ENCODE results near the gene APEH. TPM values are rescaled to one million over a fixed set of nuclear protein-coding genes. Genes with fewer than 3 reads are reported as not detected.

APEH gene
- total RNA-seq, 1 donor from 2014 or later = 126 TPM

DNA sequence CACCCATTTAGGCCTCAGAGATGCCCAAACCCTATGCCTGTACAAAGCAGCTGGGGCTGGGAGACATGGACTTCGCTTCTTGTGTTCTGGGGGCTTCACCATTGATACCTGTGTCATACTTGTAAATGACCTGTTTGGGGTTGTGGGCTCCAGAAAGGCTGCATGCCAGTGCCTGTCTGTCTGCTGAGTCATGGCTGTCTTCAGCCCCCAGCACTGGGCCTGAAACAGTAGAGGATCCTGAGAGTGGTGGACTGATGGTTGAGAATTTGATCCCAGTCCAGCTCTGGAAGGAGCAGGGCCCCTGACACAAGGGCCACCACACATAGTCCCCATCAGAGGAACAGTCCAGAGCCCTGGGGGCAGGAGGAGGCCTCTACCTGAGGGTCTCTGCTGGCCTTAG is 24.6 kb upstream of the APEH start:
- DNase-seq (ENCODE audit: low read depth) = no peak
- TF ChIP-seq, protein P1, sequence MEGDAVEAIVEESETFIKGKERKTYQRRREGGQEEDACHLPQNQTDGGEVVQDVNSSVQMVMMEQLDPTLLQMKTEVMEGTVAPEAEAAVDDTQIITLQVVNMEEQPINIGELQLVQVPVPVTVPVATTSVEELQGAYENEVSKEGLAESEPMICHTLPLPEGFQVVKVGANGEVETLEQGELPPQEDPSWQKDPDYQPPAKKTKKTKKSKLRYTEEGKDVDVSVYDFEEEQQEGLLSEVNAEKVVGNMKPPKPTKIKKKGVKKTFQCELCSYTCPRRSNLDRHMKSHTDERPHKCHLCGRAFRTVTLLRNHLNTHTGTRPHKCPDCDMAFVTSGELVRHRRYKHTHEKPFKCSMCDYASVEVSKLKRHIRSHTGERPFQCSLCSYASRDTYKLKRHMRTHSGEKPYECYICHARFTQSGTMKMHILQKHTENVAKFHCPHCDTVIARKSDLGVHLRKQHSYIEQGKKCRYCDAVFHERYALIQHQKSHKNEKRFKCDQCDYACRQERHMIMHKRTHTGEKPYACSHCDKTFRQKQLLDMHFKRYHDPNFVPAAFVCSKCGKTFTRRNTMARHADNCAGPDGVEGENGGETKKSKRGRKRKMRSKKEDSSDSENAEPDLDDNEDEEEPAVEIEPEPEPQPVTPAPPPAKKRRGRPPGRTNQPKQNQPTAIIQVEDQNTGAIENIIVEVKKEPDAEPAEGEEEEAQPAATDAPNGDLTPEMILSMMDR (conservative IDR thresholded peaks at IDR 0.05; ENCODE audit: low read depth, low read length) = no peak
- H3K4me3 ChIP-seq (ENCODE audit: low read depth, low read length) = no peak overlapping the region

DNA sequence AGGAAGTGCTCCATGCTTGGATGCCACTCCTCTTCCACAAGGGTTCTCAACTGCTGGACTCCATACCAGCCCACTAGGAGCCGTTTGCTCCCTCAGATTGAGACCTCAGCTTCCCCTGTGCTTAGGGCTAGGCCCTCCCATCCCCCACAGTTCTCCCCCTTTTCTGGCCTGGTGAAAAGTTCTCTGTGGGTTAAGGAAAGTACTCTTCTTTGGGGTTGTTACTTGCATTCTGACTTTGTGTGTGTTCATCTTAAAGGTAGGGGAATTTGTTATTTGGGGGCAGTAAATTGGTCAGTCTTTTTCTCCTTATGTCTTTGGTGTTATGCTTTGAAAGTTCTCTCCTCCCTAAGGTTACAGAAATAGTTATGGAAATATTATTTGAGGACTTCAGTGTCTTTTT is 24.0 kb upstream of the APEH start:
- TF ChIP-seq, protein P1 (conservative IDR thresholded peaks at IDR 0.05; ENCODE audit: low read depth, low read length) = no peak
- DNase-seq (ENCODE audit: low read depth) = no peak
- H3K4me3 ChIP-seq (ENCODE audit: low read depth, low read length) = no peak overlapping the region

DNA sequence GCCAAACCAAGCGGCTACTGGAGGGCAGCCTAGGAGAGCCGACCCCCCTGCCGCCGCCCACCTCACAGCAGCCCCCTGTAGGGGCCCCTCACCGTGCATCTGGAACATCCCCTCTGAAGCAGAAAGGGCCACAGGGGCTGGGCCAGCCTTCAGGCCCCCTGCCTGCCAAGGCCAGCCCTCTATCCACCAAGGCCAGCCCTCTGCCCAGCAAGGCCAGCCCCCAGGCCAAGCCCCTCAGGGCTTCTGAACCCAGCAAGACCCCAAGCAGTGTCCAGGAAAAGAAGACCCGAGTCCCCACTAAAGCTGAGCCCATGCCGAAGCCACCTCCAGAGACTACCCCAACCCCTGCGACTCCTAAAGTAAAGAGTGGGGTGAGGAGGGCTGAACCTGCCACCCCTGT is 23.5 kb upstream of the APEH start:
- H3K4me3 ChIP-seq (ENCODE audit: low read depth, low read length) = no peak overlapping the region
- DNase-seq (ENCODE audit: low read depth) = no peak
- TF ChIP-seq, protein P1 (conservative IDR thresholded peaks at IDR 0.05; ENCODE audit: low read depth, low read length) = no peak

DNA sequence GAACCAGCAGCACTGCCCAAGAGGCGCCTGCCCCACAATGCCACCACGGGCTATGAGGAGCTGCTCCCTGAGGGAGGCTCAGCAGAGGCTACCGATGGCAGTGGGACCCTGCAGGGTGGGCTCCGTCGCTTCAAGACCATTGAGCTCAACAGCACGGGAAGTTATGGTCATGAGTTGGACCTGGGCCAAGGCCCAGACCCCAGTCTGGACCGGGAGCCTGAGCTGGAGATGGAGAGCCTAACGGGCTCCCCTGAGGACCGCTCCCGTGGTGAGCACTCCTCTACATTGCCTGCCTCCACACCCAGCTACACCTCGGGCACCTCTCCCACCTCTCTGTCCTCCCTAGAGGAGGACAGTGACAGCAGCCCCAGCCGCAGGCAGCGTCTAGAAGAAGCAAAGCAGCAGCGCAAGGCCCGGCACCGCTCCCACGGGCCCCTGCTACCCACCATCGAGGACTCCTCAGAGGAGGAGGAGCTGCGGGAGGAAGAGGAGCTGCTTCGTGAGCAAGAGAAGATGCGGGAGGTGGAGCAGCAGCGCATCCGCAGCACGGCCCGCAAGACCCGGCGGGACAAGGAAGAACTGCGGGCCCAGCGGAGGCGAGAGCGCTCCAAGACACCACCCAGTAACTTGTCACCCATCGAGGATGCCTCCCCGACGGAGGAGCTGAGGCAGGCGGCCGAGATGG is 21.8 kb upstream of the APEH start:
- TF ChIP-seq, protein P1 (conservative IDR thresholded peaks at IDR 0.05; ENCODE audit: low read depth, low read length) = no peak
- DNase-seq (ENCODE audit: low read depth) = no peak
- no peak overlapping the region for H3K4me3 ChIP-seq (ENCODE audit: low read depth, low read length)

DNA sequence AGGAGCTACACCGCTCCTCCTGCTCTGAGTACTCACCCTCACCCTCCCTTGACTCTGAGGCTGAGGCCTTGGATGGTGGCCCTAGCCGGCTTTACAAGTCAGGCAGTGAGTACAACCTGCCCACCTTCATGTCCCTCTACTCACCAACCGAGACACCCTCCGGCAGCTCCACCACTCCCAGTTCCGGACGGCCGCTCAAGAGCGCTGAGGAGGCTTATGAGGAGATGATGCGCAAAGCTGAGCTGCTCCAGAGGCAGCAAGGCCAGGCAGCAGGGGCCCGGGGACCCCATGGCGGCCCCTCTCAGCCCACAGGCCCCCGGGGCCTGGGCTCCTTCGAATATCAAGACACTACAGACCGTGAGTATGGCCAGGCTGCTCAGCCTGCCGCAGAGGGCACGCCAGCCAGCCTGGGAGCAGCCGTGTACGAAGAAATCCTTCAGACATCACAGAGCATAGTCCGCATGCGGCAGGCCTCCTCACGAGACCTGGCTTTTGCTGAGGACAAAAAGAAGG is 21.2 kb upstream of the APEH start:
- H3K4me3 ChIP-seq (ENCODE audit: low read depth, low read length) = no peak overlapping the region
- TF ChIP-seq, protein P1 (conservative IDR thresholded peaks at IDR 0.05; ENCODE audit: low read depth, low read length) = no peak
- DNase-seq (ENCODE audit: low read depth) = no peak

DNA sequence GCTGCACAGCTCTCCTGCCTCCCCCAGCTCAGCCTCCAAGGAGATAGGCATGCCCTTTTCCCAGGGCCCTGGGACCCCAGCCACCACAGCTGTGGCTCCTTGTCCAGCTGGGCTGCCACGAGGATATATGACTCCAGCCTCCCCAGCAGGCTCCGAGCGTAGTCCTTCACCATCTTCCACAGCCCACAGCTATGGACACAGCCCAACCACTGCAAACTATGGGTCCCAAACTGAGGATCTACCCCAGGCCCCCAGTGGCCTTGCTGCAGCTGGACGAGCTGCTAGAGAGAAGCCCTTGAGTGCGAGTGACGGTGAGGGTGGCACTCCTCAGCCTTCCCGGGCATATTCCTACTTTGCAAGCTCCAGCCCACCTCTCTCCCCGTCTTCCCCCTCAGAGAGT is 20.5 kb upstream of the APEH start:
- DNase-seq (ENCODE audit: low read depth) = no peak
- TF ChIP-seq, protein P1 (conservative IDR thresholded peaks at IDR 0.05; ENCODE audit: low read depth, low read length) = no peak
- H3K4me3 ChIP-seq (ENCODE audit: low read depth, low read length) = no peak overlapping the region
